ENCODE results near the gene SLC6A7.
"Not testable (repeated sequence)": the region's sequence is repeated elsewhere in the genome, so short reads cannot be mapped to it uniquely, and the experiment has no call there.

The SLC6A7 gene

DNA sequence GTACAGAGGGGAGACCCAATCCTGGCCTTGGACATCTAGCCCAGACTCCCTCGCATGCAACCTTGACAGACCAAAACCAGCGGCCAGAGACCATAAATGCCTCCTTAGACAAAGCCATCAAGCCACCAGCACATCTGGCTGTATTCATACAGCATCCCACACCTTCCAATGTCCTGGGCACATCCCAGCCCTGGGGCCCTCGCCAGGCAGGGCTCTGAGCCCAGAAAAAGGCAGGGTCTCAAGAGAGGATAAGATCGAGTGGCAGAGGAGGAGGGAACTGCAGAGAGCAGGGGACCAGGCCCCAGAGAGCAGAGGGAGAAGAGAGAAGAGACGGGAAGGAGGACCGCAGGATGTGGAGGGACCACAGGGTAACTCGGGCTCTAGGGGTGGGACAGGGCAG lies 54.3 kb downstream of the SLC6A7 start:
- no peak for DNase-seq

DNA sequence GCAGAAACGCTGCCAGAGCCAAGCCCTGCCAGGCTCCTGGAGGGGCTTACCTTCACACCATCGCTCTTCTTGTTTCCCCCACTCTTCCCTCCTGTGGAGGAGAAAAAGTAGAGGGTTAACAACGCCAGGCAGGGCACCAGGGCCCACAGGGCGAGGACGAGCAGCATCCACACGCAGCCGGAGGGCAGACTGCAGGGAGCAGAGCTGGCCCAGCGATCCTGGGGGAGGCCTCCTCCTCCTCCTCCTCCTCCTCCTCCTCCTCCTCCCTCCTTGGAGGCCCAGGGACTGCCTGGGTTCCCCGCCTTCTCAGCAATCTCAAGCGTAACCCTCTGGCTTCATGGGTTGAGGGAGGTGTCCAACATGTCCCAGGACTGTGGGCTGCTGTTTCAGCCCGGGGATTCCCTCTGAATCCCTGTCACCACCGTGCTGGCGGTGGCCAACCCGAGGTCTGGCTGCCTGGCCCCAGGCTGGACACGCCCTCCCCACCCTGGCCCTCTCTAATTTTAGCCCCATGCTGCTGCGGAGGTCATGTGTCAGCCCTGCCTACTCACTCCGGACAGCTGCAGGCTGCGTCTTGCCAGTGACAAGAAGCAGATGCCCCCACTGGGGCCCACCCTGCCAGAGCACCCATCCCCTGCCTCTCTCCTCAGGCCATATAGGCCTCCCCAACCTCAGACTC lies 55.4 kb downstream of the SLC6A7 start:
- DNase-seq: no peak

DNA sequence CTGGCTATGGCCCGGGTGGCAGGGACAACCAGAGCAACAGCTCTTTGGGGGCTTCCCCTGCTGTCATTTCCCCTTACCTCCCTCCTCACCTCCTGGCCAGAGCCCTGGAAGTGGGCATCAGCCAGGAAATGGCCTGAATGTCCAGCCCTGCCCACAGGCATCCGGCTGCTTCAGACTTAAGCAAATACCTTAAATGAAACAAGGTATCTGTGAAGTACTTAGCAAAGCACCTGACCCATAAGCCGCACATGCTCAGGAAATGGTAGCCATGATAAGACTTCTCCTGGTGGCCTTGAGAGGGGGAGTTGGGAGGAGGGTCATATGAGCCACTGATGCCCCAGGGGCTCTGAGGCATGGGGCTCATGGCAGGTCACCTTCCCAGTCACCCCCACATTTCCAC lies 55.9 kb downstream of the SLC6A7 start:
- no peak for DNase-seq

DNA sequence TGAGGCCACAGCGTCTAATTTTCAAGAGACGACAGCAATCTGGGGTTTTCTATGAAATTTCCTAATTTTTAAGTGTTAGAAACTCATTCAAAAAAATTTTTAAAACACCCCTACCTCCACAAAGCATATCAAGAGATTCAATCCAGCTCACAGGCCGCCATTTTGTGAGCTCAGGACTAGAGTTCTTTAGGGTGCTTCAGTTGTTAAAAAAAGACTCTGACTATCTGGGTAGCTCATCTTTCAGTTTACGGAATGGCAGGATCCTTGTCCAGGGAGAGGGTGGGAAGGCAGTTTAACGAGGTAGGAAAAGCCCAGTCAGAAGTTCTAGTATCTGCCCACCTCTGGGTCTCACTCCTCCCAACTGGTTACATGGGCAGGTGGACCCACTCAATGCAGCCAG lies 56.6 kb downstream of the SLC6A7 start:
- DNase-seq: no peak

DNA sequence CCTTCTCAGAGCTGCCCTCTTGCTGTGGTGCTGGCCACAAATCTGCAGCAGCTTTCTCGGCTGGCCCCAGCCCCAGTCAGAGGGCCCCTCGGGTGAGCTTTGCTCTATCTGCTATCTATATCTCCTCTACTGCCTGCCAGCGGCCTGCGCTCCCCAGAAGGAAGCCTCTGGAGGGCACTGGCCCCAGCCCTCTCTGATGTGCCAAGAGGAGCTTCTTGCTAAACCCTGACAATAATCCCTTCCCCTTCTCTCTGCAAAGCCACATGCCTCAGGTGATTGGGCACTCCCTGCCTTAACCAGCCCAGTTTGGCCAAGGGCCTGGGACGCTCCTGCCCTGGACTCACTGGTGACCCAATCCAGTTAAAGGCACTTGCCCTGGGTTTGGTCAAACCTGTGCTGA lies 57.0 kb downstream of the SLC6A7 start:
- no peak for DNase-seq

DNA sequence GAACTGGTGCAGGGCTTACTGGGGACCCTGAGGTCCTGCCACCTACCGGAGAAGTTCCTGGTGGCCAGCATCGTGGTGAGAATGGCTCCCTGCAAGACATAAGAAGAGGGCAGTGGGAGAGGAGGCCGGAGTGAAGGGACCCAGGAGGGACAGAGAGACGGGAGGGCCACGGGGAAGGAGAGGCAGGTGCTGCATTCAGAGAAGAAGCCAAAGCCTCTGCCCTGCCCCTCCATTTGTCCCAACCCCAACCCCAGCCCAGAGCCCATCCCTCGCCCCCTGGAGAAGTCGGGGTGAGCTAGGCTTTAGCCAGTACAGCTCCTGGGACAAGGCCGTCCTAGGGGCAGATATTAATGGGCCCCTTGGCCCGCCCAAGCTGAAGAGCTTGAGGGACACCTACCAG lies 57.9 kb downstream of the SLC6A7 start:
- no peak for DNase-seq

DNA sequence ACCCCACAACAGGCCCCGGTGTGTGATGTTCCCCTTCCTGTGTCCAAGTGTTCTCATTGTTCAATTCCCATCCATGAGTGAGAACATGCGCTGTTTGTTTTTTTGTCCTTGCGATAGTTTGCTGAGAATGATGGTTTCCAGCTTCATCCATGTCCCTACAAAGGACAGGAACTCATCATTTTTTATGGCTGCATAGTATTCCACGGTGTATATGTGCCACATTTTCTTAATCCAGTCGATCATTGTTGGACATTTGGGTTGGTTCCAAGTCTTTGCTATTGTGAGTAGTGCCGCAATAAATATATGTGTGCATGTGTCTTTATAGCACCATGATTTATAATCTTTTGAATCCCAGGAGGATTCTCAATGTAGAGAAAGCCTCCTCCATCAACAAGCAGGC lies 58.6 kb downstream of the SLC6A7 start:
- not testable (repeated sequence) for DNase-seq

DNA sequence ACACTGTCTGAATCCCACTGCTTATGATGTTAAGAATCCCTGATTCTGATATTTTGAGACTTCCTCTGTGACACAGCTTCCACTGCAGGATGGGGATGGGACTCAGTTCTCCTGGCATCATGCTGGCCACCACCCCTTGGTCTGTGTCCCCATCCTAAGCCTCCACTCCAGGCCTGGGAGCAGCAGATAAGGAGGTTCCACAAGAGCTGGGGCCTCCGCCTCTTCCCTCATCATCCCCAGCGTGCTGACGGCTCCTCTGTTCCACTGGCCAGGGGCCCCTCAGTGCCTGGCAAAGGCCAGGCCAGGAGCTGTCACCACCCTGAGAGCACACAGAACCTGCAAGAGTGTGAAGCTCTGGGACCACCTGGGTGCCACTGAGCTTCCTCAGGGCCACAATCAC lies 59.1 kb downstream of the SLC6A7 start:
- DNase-seq: no peak

GRCh38 chr5:150249744-150250143 lies 59.9 kb downstream of the SLC6A7 start:
- DNase-seq: no peak

DNA sequence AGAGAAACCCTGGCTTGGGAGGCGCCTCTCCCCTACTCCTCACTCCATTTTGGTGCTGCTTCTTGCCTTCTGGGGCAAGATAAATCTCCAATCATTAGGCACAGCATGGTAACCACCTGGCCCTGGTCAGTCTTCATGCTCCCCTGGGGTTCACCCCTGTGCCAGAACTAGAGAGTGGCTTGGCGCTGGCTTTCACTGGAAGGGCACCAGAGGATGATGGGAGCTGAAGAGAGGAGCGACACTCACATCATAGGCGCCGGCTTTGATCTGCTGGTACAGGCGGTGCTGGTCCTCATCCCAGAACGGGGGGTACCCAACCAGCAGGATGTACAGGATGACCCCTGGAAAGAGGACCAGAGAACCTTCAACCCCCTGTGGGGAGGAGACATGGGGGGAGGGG lies 61.6 kb downstream of the SLC6A7 start:
- DNase-seq: no peak

GRCh38 chr5:150252489-150252888 lies 62.6 kb downstream of the SLC6A7 start:
- no peak for DNase-seq

GRCh38 chr5:150253416-150254208 lies 63.8 kb downstream of the SLC6A7 start:
- no peak for DNase-seq

- no peak for DNase-seq
These were observed 64.5 kb downstream of the SLC6A7 start for GRCh38 chr5:150254363-150254762.

DNA sequence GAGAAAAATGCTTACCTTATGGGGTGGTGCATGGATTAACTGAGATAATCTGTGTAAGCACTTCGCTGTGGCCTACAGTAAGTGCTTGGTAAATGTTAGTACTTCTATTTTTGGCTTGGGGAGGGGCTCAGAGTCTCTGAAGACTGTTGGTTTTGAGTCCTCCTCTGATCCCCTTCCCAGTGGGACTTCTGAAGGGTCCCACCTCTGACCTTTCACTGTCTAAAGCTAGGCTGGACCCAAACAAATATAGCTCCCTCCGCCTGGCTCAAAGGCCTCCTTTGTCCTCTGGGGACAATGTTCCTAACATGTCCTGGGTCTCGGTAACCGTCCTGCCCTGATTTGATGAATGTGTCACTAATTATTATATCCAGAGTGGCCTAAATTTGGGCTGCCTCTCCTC lies 64.9 kb downstream of the SLC6A7 start:
- no peak for DNase-seq

- no peak for DNase-seq
These were observed 66.0 kb downstream of the SLC6A7 start for GRCh38 chr5:150255659-150256409.

GRCh38 chr5:150256410-150257064 lies 66.7 kb downstream of the SLC6A7 start:
- no peak for DNase-seq

DNA sequence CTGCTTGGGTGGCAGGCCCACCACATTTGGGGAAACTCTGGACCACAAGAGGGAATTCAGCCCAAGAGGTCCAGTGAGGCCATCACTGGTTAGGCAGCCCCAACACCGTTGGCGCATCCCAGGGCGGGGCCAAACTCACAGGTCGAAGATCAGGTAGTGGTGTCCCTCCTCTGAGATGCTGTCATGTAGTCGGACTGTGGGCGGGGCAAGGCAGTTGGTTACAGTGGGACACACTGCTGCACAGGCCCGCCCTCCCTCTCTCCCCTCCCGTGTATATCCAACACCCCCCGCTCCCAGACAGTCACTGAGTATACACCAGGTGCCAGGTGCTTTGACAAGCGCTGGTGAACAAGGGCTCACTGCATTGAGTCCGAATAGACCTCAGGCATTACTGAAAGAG lies 67.6 kb downstream of the SLC6A7 start:
- no peak for DNase-seq

GRCh38 chr5:150258130-150258529 lies 68.3 kb downstream of the SLC6A7 start:
- no peak for DNase-seq

All from inflammatory macrophage (primary cell).